Activated CD4-positive, alpha-beta T cell treated with anti-CD3 and anti-CD28 coated beads for 48 hours (primary cell): ENCODE results near the gene NKAPL.

Experiments used
- DNase-seq: peaks from one replicate; pipeline ENCODE4 v3.0.0-alpha.2; 2020

Gene NKAPL

DNA sequence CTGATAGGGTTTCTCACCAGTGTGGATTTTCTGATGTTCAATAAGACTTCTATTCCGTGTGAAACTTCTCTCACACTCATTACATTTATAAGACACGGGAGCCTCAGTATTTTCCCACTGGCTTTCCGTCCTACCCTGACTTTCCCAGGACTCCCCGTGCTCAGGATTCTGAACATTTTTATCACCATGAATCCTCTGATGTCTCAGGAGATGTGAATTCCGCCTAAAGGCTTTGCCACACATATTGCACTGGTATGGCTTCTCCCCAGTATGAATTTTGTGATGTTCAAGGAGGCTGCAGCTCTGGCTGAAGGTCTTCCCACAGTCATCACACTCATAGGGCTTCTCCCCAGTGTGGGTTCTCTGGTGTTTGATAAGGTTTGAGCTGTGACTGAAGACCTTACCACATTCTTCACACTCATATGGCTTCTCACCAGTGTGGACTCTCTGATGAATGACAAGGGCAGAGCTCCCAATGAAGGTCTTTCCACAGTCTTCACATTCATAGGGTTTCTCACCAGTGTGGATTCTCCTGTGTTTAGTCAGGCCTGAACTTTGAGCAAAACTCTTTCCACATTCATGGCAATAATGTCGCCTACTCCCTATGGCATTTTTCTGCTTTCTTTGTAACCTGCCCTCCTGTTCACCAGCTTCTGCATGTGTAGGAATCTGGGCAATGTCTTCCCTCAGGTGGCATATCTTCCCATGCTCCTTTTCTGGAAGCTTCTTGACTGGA, 13.7 kb upstream of the NKAPL start:
- DNase-seq, result no peak

- no peak for DNase-seq
Measured at GRCh38 chr6:28248916-28249315, 10.2 kb upstream of the NKAPL start.

DNA sequence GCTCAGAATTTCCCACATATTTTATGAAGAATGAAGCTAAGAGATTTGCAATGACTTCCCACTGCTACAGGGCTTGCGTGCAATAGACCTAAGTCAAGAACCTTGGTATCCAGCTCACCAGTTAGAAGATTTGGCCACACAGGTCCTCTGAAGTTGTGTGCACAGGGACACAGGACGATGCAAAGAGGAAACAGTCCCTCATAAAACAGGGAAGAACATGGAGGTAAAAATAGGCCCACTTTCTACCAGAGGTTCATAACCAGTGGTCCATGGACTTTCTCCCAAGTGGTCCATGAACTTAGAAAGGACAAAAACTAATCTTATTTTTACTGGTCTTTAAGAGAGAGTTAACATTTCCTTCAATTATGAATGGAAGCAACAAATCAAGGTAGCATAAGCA, 8.3 kb upstream of the NKAPL start:
- DNase-seq, result no peak

DNA sequence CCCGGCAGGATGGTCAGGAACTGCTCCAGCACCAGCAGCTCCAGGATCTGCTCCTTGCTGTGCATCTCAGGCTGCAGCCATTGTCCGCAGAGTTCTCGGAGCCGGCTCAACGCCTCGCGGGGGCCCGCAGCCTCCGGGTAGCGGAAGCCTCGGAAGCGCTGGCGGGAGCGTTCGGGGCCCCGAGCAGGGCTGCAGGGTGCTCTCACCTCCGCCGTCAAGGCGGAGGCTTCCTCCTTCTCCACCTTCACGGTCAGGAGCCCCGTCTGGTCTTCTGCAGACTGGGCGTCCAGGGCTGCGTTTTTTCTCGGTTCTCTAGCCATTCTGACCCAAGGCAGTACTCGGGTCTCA, 7.5 kb upstream of the NKAPL start:
- peak; percentile 56 for DNase-seq

GRCh38 chr6:28252009-28252975, 6.8 kb upstream of the NKAPL start, which contains the start of gene ZKSCAN4:
TSS of gene ZKSCAN4 (minus strand) at chr6:28252269. CDS start at chr6:28251980, 289 bp downstream.
- peak; percentile 87 for DNase-seq

- peak; percentile 36 for DNase-seq
Measured at GRCh38 chr6:28254121-28254519, 5.0 kb upstream of the NKAPL start.

DNA sequence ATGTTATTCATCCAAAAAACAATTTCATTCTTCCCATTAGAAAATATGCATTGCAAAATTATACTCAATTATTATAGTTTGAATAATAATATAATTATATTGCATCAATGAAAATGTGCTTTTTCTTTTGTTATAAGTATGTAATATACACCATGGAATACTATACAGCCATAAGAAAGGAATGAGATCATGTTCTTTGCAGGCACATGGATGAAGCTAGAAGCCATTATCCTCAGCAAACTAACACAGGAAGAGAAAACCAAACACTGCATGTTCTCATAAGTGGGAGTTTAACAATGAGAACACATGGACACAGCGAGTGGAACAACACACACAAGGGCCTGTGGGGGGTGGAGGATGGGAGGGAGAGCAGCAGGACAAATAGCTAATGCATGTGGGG, 2.1 kb upstream of the NKAPL start:
- DNase-seq, result no peak

- DNase-seq, result no peak
Measured at GRCh38 chr6:28263922-28264321, 4.8 kb downstream of the NKAPL start.

DNA sequence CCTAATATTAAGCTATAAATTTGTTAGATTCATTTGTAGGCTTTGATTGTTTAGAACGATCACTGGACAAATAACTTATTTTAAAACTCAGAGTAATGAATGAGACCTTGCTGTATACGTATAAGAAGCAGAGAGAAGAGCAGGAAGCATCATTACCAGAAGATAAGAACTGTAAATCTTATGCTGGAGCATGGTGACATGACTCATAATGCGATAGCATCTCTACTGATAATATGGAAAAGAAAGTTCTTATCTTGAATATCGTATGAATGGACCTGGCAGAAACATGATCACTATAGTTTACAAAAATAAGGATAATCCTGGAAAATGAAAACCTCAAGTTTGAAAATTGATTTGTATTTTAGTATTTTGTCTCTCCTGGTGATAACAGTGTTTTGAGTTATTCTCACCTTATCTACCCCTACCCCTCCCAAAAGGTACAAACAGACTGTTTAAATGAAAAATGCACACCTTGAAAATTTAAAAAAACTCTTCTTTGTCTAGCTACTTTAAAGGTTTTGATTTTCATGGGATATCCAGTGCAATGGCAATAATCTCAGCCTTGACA, 5.8 kb downstream of the NKAPL start:
- no peak for DNase-seq

- no peak for DNase-seq
Measured at GRCh38 chr6:28266563-28266961, 7.5 kb downstream of the NKAPL start.

DNA sequence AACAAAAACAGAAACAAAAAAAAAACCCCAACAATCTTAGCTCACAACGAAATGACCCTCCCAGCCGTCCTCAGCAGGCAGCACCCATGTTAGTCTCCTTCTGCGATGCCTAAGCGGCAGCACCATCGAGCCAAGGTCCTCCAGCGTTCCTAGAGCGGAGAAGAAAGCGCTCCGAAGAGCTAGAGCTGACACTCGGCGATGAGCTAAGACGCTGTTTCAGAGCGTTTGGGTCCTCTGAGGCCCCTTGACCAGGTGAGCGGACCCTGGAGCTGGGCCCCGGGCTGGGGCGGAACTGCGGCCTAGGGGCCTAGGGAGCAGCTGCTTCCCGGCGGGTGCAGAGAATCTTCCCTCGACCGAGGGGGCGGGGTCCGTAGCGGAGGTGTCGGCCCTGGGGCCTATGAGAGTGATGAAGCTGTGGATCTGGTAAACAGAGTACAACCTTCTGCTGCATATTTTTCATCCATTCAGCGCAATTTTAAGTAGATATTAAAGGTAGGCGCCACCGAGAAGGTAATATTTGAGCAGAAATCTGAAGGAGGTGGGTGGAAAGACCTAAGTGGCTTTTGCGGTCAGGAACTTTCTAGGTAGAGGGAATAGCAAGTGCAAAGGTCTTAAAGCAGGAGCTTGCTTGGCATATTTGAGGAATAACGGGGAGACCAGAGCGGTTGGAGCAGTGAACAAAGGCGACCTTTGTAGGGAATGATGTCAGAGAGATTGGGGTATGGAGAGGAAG, 8.0 kb downstream of the NKAPL start, which contains the start of gene ZSCAN26:
ZSCAN26 (plus strand) TSS at position 182 of the 733 bp plus-strand sequence. CDS start 4,777 bp downstream, outside the sequence.
- peak; percentile 90 for DNase-seq

- no peak for DNase-seq
Measured at GRCh38 chr6:28267695-28268059, 8.6 kb downstream of the NKAPL start.

DNA sequence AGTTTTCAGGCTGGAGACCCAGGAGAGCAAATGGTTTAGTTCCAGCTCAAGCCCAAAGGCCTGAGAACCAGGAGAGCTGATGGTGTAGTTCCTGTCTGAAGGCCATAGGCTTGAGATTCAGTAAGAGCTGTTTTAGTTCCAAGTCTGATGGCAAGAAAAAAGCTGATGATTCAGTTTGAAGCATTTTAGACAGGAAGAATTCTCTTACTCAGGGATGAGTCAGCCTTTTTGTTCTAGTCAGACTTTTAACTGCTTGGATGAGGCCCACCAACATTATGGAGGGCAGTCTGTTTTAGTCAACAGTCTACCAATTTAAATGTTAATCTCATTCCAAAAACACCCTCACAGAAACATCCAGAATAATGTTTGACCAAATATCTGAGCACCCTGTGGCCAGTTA, 10.4 kb downstream of the NKAPL start:
- no peak for DNase-seq

GRCh38 chr6:28274888-28275287, 15.8 kb downstream of the NKAPL start:
- DNase-seq, result no peak

DNA sequence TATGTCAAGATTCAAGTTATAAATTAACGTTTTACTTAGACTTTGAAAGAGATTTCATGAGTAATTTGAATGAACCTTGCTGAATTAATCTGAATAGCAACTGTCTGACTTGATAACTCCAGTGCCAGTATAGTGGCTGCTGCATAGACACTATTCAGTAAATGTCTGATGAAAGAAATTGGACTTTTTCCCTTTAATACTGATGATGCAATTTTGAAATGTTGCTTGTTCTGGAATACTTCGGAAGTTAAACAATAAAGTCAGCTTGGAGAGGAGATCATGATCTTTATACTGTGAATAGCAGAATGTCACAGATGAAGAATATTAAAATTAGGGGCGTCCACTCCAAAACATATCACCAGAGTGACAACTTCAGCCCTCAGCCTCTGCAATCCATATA, 18.6 kb downstream of the NKAPL start:
- DNase-seq, result no peak

DNA sequence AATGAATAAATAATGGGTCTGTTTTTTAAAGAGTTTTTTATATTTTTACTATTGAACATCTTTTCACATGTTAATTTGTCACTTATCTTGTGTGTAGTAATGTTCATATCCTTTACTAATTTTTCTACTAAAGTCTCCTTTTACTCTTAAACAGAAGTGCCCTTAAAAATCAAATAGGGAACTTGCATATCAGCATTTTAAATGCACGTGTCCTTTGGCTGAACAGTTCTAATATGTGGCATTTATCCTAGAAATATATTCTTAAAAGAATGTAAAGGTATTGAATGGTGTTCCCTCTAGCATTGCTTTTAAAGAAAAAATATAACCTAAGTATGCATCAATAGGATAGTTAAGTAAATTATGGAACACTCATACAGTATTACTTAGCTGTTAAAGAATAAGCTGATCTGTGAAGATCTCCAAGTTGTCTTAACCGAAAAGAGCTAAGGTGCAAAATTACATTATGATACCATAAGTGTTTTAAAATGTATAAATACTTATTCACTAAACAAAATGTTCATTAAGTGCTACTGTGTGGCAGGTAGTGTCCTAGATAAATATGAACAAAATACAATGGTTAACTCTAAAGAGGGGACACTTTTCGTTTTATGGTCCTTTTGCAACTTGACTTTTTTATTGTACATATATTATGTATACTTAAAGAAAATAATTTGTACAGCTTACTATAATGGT, 21.6 kb downstream of the NKAPL start:
- no peak for DNase-seq

DNA sequence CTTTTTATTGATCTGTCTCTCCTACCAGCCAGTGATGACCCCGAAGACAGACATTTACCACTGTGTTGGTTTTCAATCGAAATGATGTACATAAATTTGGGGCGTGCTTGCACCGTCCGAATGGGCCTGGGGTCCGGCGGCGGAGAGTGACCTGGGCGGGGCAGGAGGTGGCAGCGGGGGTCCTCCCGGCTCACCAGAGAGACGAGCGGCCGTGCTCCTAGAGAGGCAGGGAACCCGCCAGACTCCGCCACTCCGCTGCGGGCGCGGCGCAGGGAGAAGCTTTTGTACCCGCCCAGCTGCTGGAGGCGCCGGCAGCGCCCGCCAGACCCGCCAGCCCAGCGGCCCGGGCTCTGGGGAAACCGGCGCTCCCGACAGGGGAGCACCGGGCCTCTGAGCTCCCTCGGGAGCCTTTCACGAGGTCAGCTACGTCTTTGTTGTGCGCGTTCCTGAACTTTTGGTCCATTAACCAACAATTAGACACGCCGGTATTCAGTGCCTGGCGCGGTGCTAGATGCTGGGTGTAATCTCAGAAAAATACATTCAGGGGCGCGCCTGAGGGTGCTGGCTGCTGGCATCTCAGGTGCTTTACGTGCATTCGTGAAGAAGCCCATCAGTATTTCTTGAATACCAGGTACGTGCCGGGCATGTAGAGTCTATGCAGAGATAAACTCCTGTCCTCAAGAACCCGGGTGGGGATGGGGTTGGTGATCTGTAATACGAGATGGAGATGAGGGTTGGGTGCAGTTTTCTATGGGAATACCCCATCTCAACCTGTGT, 22.4 kb downstream of the NKAPL start, which contains the start of gene PGBD1:
PGBD1 (plus strand) TSS at position 285 of the 777 bp plus-strand sequence. CDS start 2,242 bp downstream, outside the sequence.
- DNase-seq, result peak; percentile 75

DNA sequence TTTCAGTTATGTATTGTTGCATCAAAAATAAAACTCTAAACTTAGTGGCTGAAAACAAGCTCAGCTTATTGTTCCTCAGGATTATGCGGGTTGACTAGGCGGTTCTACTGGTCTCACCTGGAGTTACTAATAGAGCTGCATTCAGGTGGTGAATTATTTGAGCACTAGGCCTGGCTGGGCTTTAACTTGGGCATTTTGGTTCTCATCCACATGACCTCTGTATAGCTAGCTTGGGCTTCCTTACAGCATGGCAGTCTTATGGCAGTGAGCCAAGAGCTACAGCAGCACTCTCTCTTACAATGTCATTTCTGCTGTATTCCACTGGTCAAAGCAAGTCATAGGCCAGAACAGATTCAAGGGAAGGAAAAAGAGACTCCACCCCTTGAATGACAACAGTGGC, 23.8 kb downstream of the NKAPL start:
- DNase-seq, result no peak

DNA sequence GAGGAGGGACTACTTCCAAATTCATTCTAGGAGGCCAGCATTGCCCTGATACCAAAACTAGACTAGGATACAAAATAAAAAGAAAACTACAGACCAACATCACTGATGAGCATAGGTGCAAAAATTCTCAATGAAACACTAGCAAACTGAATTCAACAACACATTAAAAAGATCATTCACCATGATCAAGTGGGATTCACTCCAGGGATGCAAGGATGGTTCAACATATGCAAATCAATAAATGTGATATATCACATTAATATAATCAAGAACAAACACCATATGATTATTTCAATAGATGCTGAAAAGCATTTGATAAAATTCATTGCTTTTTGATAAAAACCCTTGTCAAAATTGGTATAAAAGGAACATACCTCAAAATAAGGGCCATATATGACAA, 32.5 kb downstream of the NKAPL start:
- no peak for DNase-seq

DNA sequence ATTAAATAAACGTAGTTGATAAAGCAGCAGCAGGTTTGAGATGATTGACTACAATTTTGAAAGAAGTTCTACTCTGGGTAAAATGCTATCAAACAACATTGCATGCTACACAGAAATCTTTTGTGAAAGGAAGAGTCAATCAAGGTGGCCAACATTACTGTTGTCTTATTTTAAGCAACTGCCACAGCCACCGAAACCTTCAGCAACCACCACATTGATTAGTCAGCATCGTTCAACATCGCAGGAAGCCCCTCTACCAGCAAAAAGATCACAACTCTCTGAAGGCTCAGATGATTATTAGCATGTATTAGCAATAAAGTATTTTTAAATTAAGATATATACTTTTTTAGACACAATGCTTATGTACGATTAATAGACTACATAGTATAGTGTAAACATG, 36.2 kb downstream of the NKAPL start:
- DNase-seq, result no peak

- DNase-seq, result no peak
Measured at GRCh38 chr6:28296520-28297060, 37.5 kb downstream of the NKAPL start.
